Peyer's patch (tissue), 4 donors: ENCODE measurements around the gene SLC5A9.

ENCODE experiments used
- POLR2A ChIP-seq, 2 donors: fragments of 450-650 bp; IDR thresholded peaks; one replicate each; pipeline ENCODE4 v1.5.1; 2017; ENCODE audit warnings: antibody characterized with exemption in 2 of 2, mild to moderate bottlenecking in 2 of 2, moderate library complexity in 2 of 2
- TF ChIP-seq, protein P1 (sequence below), 6 experiments: fragments of 450-650 bp in 4 of 6; fragments of 200-600 bp in 2 of 6; sonication (generic) in 1 of 6; IDR thresholded peaks; one replicate each; pipeline ENCODE4 v1.5.1; 2017 to 2019; ENCODE audit warnings: antibody characterized with exemption in 6 of 6, mild to moderate bottlenecking in 3 of 6, moderate library complexity in 1 of 6

DNA sequence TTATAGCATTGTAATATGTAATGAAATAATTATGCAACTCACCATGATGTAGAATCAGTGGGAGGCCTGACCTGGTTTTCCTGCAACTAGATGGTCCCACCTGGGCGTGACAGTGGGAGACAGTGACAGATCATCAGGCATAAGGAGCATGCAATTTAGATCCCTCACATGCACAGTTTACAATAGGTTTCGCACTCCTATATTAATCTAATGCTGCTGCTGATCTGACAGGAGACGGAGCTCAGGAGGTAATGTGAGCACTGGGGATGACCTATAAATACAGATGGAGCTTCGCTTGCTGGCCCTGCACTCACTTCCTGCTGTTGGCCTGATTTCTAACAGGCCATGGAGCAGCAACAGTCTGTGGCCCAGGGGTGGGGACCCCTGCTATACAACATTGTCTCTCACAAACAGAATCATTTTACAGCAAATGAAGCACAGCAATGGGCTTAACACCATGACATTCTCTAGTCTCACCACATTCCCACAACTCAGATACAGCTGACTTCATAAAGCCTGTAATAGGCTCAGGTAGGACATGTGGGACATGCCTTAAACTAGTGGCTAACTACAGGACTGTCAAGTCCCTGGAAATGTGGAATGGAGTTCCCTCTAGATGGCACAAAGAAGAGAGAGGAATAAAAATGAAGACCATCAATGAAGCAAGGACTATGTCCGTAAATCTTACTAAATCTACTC, 40.7 kb upstream of the SLC5A9 start:
- no peak for TF ChIP-seq POLR2A (IDR thresholded peaks at IDR 0.05)
- TF ChIP-seq, protein P1, sequence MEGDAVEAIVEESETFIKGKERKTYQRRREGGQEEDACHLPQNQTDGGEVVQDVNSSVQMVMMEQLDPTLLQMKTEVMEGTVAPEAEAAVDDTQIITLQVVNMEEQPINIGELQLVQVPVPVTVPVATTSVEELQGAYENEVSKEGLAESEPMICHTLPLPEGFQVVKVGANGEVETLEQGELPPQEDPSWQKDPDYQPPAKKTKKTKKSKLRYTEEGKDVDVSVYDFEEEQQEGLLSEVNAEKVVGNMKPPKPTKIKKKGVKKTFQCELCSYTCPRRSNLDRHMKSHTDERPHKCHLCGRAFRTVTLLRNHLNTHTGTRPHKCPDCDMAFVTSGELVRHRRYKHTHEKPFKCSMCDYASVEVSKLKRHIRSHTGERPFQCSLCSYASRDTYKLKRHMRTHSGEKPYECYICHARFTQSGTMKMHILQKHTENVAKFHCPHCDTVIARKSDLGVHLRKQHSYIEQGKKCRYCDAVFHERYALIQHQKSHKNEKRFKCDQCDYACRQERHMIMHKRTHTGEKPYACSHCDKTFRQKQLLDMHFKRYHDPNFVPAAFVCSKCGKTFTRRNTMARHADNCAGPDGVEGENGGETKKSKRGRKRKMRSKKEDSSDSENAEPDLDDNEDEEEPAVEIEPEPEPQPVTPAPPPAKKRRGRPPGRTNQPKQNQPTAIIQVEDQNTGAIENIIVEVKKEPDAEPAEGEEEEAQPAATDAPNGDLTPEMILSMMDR (IDR thresholded peaks at IDR 0.05): no peak
